ENCODE measurements around the gene ZNF106.

Gene ZNF106

DNA sequence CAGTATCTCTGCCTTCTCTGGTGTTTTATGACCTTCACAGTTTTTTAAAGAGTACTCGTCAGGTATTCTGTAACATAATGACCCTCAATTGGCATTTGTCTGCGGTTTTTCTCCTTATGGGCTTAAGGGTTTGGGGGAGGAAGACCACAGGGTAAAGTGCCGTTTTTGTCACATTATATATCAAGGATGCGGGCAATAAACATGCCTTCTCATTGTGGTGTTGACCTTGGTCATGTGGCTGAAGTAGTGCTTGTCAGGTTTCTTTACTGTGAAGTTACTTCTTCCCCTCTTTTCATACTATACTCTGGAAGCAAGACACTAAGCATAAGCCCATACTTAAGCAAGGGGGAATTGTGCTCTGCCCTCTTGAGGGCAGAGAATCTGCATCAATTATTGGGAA lies 115.0 kb downstream of the ZNF106 start:
- POLR2A ChIA-PET, result no interaction called here
- no peak for DNase-seq (ENCODE audit: low read depth, low spot score)
- H3K4me3 ChIP-seq (ENCODE audit: low read depth, low read length), result no peak overlapping the region
- CTCF ChIA-PET, result interaction anchor here (1.1 to 2.5 kb wide), 4 partner anchors 8 to 12 kb away, joined by 3 to 14 read pairs (median 4); no protein-coding TSS in a partner anchor
- no peak for TF ChIP-seq CTCF (IDR thresholded peaks at IDR 0.05; ENCODE audit: insufficient read depth, low read length, missing control alignments)

- no peak for DNase-seq (ENCODE audit: low read depth, low spot score)
- POLR2A ChIA-PET, result no interaction called here
- CTCF ChIA-PET, result interaction anchor here (2.5 kb wide), 1 partner anchor 10 kb away, joined by 14 read pairs; no protein-coding TSS in a partner anchor
- TF ChIP-seq CTCF (IDR thresholded peaks at IDR 0.05; ENCODE audit: insufficient read depth, low read length, missing control alignments), result no peak
- no peak overlapping the region for H3K4me3 ChIP-seq (ENCODE audit: low read depth, low read length)
Observed at GRCh38 chr15:42375252-42375651, 115.7 kb downstream of the ZNF106 start.

GRCh38 chr15:42374810-42375209 lies 116.1 kb downstream of the ZNF106 start:
- DNase-seq (ENCODE audit: low read depth, low spot score), result no peak
- POLR2A ChIA-PET, result no interaction called here
- H3K4me3 ChIP-seq (ENCODE audit: low read depth, low read length), result no peak overlapping the region
- no peak for TF ChIP-seq CTCF (IDR thresholded peaks at IDR 0.05; ENCODE audit: insufficient read depth, low read length, missing control alignments)
- CTCF ChIA-PET, result interaction anchor here (1.3 kb wide), 1 partner anchor 10 kb away, joined by 5 read pairs; no protein-coding TSS in a partner anchor

- CTCF ChIA-PET, result interaction anchor here (1.3 kb wide), 1 partner anchor 11 kb away, joined by 5 read pairs; no protein-coding TSS in a partner anchor
- POLR2A ChIA-PET, result no interaction called here
- DNase-seq (ENCODE audit: low read depth, low spot score), result no peak
- no peak for TF ChIP-seq CTCF (IDR thresholded peaks at IDR 0.05; ENCODE audit: insufficient read depth, low read length, missing control alignments)
- no peak overlapping the region for H3K4me3 ChIP-seq (ENCODE audit: low read depth, low read length)
Observed at GRCh38 chr15:42373936-42374335, 117.0 kb downstream of the ZNF106 start.

DNA sequence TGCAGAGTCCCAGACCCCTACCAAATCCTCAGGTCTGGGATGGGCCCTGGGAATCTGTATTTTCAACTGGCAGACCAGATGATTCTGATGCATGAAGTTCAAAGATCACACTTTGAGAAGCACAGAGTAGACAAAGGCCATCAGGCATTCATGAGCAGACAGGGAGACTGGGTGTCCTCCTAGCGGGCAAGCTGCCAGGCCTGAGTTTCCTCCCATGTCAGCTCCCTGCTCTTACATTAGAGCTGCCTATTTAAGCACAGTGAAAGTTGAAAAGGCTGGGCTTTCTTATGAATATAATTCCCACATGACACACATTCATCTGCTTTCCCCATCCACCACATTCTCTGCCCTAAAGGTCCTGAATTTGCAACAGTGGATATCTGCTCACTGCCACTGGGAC lies 117.7 kb downstream of the ZNF106 start:
- ChIA-PET POLR2A (no interaction called here), CTCF (no interaction called here)
- no peak overlapping the region for H3K4me3 ChIP-seq (ENCODE audit: low read depth, low read length)
- DNase-seq (ENCODE audit: low read depth, low spot score), result no peak
- TF ChIP-seq CTCF (IDR thresholded peaks at IDR 0.05; ENCODE audit: insufficient read depth, low read length, missing control alignments), result no peak

DNA sequence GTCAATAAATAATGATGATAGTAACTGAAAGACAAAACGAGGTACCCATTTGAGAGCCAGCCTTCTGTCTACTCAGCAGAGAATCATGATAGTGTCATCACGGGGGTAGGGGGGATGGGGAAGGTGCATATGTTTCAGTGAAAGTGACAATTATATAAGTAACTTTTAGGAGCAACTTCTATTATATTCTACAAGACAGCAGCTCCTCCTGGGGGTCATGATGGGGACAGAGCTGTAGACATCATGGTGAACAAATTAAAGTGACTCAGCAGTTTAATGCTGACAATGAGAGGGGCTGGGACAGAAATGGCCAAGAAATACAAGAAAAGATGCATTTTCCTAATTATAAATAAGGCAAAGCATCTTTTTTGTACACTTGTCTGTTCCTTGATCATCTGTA lies 119.8 kb downstream of the ZNF106 start:
- H3K4me3 ChIP-seq (ENCODE audit: low read depth, low read length), result no peak overlapping the region
- ChIA-PET POLR2A (no interaction called here), CTCF (interaction anchor here (0.6 to 2.8 kb wide), 2 partner anchors 13 to 41 kb away, joined by 3 to 12 read pairs; no protein-coding TSS in a partner anchor)
- no peak for TF ChIP-seq CTCF (IDR thresholded peaks at IDR 0.05; ENCODE audit: insufficient read depth, low read length, missing control alignments)
- DNase-seq (ENCODE audit: low read depth, low spot score), result no peak
